Muscle of arm (tissue), 12 donors: ENCODE data around the gene CABLES1. TPM values are rescaled to one million over a fixed set of nuclear protein-coding genes. Genes with fewer than 3 reads are reported as not detected.

Source experiments
- DNase-seq: peaks from one replicate; pipeline ENCODE4 v3.0.0-alpha.2; 2013
- polyA plus RNA-seq, 12 donors: library from polyadenylated mRNA; unstranded; fragments of 120-200 nt; gene quantifications; one replicate each; pipeline ENCODE4 v1.2.1, GENCODE V29; 2013; ENCODE audit not compliant: insufficient read length in 12 of 12

The CABLES1 gene
- polyA plus RNA-seq, 12 donors, result 5.1 to 14.9 (median 8.1) TPM; not detected in 1

DNA sequence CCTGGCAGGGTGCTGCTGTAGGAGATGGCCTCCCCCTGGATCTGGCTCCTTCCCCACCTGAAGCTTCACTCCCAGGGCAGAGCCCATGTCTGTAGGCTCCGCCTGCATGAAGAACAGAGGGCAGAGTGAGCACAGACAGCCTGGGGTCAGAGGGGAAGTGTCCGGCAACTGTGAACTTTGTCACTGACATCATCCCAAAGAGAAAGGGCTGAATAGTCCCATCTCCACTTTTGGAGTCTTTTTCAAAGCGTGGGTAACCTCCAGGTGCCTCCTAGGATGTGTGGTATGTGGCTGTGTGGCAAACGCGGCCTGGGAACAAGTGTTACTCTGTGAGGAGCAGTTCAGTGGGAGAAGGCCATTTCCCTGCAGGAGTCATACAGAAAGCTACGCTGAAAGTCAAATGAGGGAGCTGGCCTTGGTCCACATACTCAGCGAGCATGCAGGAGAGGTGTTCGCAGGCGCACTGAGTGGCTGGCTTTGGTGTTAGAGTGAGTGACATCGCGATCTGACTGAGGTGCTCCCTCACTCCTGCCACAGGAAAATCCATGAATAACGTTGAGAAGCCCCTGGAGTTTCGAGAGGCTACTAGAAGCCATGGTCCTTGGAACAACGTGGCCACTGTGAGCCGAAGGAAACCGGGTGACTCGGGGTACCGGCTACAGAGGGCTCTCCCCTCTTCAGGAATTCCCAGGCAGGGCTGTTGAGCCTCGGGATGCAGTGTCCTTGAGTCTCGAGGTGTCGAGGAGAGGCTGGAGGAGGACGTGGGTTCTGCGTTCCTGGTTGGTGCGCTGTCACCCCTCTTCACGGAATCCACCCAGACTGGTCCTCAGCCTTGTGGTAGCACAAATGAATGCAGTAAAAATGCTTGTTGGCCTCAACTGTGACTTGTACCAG lies 54.7 kb downstream of the CABLES1 start:
- DNase-seq, result no peak

GRCh38 chr18:23191232-23191631 lies 55.9 kb downstream of the CABLES1 start:
- DNase-seq, result no peak

- no peak for DNase-seq
These were observed 58.5 kb downstream of the CABLES1 start for GRCh38 chr18:23193742-23194141.

- DNase-seq, result no peak
These were observed 59.1 kb downstream of the CABLES1 start for GRCh38 chr18:23194155-23194996.

GRCh38 chr18:23194997-23195957 lies 60.0 kb downstream of the CABLES1 start:
- peak; percentile 58 for DNase-seq

GRCh38 chr18:23196119-23197007 lies 61.1 kb downstream of the CABLES1 start:
- DNase-seq, result no peak

- DNase-seq, result no peak
These were observed 63.0 kb downstream of the CABLES1 start for GRCh38 chr18:23198217-23198845.

DNA sequence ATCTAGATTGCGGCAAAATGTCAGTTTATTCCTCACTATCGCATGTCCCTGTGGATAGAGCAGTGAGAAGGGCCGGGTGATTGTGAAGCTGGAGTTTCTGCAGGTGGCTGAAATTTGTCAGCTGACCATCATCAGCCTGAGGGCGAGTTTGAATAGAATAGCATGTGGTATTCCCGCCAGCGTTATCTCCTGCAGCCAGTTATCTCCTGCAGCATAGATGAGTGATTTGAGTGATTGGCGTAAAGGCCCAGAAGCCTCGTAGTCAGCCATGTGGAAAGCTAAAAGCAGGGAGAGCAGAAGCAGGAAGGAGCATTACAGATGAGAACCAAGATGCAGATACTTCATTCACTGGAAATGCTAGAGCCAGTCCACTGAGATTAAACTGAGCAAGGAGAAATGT lies 65.5 kb downstream of the CABLES1 start:
- DNase-seq, result no peak

DNA sequence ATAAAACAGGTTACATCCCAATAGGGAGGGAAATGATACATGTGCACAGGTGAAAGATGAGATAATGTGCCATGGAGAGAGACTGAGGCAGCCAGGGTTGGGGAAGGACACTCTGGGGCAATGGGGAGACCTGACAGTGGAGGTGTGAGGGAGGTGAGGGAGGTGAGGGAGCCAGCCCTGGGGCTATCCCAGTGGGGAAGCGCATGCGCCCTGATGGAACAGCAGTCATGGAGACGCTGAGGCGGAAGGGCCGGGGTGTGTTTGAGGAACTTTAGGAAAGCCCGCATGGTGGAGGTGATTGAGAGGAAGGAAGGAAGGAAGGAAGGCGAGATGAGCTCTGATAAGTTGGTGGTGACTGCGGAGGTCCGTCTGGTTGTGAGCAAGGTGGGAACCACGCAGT lies 66.5 kb downstream of the CABLES1 start:
- no peak for DNase-seq

GRCh38 chr18:23203891-23204432 lies 68.7 kb downstream of the CABLES1 start:
- no peak for DNase-seq

- DNase-seq, result no peak
These were observed 69.4 kb downstream of the CABLES1 start for GRCh38 chr18:23204589-23205235.

DNA sequence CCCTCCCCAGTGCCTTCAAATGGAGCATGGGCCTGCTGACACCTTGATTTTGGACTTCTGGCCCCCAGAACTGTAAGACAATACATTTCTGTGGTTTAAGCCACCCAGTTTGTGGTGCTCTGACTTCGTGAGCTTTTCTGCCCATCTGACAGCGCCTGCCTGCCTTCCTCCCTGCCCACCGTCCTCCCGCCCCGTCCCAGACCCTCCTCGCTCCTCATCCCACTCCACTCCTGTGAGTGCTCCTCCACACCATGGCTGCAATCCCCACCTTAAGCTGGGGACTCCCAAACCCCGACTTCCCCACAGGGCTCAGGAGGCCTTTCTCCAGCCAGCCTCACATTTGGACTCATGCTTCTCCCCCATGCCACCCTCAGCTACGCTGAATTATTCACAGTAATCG lies 70.7 kb downstream of the CABLES1 start:
- no peak for DNase-seq

- DNase-seq, result no peak
These were observed 72.1 kb downstream of the CABLES1 start for GRCh38 chr18:23207191-23207955.

GRCh38 chr18:23207994-23208393 lies 72.7 kb downstream of the CABLES1 start:
- no peak for DNase-seq

DNA sequence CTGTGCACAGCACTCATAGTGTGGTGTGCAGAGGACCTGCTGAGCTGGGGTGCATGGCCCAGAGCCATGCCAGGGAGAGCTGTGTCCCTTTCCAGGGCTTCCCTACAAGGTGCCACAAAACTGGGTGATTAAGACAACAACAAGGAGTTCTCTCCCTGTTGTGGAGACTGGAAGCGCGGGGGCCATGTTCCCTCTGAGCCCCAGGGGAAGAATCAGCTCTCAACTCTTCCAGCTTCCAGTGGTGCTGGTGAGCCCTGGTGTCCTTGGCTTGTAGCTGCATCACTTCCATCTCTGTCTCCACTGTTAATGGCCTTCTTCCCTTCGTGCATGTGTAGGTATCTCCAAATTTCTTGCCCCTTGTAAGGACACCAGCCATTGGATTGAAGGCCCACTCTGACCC lies 73.3 kb downstream of the CABLES1 start:
- DNase-seq, result no peak

GRCh38 chr18:23209031-23209430 lies 73.7 kb downstream of the CABLES1 start:
- DNase-seq, result no peak

DNA sequence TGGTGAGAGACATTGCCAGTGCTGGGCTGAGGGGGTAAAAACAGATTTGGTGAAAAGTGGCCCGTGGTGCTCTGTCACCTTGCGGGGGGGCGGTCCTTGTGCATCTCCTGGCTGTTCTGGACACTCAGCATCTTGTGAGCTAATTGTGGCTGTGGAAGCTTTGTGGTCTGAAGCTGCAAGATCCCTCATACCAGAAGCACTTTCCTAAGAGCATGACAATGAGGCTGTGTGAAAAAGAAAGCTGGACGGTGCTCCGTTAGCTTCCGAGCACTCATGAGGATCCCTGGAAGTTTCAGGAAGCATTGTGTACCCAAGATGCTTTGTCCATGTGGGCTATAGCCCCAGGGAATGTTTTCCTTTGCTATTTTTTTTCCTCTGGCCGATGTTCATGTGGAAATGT lies 74.5 kb downstream of the CABLES1 start:
- no peak for DNase-seq

GRCh38 chr18:23210526-23210925 lies 75.2 kb downstream of the CABLES1 start:
- no peak for DNase-seq
